NCI-H1436 treated with DMSO at 0.1 percent for 48 hours (cell line): Measurements from ENCODE around the gene CLCN4.
A peak's percentile ranks its signal among the peaks of the same experiment; 100 is the strongest.

Experiments used
- DNase-seq: peaks from one replicate; lab custom pipeline; 2025; lab: John Stamatoyannopoulos, UW

Gene CLCN4

DNA sequence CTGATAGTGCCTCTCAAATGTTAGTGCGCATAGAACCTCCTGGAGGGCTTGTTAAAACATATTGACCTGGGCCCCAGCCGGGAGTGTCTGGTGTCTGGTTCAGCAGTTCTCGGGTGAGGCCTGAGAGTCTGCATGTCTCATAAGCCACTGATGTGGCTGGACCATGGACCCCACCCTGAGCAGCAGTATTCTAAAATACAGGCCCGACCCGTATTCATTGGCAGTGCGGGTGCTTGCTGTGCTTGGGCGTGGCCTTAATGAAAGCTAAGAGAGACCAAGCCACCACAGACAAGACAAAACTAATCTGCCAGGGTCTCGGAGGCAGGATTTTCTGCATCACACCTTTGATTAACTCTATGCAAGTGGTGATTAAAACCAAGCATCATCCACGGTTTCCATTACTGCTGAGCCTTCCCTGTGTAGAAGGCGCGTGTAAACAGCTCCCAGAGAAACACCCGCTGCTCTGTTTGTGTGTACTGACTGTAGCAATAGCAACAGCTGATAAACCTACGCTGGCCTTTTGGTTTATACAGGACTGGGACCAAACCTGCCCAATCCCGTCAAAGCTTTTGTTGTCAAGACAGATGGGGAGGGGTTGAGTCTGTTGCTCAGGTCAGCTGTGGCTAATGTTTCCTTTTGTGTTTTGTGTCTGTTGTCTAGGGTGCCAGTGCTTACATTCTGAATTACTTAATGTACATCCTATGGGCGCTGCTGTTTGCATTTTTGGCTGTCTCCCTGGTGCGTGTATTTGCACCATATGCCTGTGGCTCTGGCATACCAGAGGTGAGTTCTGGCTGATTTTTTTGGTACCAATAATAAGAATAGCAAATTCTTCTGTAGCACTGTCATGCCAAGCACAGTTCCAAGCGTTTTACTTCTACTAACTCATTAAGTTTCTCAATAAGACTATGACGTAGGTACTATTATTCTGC is 40.8 kb downstream of the CLCN4 start:
- no peak for DNase-seq

DNA sequence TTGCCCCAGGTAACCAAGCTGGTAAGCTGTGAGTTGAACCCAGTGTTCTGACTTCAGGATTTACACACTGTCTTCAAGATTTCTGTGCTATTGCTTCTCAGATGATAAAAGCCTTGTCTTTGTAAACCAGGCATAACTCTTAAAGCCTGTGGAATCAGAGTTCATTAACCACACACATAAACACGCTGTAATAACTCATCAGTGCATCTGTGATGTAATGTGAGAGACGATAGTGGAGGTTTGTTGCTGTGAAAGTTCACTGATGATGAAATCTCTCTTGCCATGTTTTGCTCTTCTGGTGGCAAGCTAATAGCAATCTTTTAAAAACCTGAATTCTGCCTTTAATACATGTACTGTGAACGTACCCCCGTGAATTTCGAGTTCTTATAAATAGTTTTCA is 41.5 kb downstream of the CLCN4 start:
- DNase-seq = no peak

DNA sequence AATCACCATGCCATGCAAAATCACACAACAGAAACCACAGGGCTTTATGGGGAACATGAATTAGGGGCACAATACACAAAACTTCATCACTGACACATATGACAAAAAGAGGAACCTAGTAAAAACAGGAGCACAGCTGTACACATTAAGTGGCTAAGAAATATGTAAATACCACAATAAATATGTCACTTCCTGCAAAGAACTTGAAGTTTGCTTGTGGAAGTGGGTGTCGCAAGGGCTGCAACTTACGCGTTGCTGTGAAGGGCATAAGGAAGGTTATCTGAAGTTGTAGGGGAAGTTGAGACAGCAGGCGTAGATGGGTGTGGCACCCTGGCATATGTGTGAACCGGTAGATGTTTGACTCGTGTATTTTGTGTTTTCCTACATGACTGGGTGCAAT is 42.4 kb downstream of the CLCN4 start:
- DNase-seq = no peak

DNA sequence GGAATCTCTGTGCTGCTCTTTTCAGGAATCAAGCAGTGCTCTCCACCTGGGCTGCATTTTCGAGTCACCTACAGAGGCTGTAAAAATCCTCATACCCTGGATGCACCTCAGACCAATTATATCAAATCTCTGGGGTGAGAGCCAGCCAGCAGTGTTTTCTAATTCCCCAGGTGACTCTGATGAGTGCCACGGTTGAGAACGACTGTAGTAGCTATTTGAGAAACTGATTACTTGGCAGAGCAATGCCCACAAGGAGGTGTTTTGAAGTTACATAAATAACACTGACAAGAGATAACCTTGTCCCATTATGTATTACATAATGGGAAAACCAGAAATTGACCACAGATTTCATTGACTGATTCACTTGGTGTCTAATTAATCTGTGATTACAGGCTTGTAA is 46.8 kb downstream of the CLCN4 start:
- DNase-seq = peak; percentile 2

DNA sequence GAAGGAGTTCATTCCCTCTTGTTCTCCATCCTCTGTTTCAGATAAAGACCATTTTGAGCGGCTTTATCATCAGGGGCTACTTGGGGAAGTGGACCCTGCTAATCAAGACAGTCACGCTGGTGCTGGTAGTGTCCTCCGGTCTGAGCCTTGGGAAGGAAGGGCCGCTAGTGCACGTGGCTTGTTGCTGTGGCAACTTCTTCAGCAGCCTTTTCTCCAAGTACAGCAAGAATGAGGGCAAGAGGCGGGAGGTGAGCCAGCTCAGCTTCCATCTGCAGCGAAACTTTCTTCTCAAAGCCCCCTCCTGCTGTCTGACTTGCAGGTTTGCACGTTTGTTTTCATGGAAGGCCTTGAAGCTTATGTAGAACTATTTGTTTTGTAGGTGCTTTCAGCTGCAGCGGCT is 49.5 kb downstream of the CLCN4 start:
- DNase-seq = no peak

DNA sequence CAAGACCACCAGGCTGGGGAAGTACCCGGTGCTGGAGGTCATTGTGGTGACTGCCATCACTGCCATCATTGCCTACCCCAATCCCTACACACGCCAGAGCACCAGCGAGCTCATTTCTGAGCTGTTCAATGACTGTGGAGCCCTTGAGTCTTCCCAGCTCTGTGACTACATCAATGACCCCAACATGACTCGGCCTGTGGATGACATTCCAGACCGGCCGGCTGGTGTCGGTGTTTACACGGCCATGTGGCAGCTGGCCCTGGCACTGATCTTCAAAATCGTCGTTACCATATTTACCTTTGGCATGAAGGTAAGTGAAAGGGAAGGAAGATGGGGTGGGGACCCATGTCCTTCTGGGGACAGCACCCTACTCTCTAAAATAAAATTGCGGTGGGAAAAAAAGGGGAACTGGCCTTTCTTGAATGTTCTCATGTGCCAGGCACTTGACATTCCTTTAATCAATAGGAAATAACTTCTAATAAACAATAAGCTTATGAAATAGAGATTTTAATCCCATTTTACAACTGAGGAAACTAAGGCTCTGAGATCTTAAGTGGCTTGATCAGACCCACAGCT is 51.6 kb downstream of the CLCN4 start:
- DNase-seq = no peak

DNA sequence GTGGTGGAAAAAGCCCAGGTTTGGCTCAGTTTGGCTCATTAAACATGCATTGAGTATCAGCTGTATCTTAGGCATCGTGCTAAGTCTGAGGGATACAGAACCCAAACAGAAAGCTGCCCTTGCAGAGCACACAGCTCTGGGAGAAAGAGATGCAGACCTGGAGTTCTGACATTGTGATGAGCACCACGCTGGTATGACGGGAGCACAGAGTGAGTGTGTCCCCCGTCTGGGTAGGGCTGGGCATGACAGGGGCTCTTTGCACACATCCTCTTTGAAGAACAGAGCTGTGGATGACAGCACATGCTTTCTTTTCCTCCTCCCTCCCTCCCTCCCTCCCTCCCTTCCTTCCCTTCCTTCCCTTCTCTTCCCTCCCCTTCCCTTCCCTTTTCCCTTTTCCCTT is 52.2 kb downstream of the CLCN4 start:
- no peak for DNase-seq

DNA sequence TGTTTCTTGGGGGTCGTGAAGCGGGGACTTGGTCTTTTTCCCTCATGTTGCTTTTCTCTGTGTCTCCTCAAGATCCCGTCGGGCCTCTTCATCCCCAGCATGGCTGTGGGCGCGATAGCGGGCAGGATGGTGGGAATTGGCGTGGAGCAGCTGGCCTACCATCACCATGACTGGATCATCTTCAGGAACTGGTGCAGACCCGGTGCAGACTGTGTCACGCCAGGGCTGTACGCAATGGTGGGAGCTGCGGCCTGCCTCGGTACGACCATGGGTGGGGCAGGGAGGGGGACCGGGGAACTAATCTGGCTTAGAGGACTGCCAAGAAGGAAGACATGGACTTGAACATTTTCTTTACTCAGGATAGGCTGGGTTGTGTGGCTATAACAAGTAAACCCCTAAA is 55.6 kb downstream of the CLCN4 start:
- no peak for DNase-seq

DNA sequence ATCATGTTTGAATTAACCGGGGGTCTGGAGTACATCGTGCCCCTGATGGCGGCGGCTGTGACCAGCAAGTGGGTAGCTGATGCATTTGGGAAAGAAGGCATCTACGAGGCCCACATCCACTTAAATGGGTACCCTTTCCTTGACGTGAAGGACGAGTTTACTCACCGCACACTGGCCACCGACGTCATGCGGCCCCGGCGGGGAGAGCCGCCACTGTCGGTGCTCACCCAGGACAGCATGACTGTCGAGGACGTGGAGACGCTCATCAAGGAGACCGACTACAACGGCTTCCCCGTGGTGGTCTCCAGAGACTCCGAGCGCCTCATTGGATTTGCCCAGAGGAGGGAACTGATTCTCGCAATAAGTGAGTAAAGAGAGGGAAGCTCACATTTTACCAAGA is 56.9 kb downstream of the CLCN4 start:
- no peak for DNase-seq

DNA sequence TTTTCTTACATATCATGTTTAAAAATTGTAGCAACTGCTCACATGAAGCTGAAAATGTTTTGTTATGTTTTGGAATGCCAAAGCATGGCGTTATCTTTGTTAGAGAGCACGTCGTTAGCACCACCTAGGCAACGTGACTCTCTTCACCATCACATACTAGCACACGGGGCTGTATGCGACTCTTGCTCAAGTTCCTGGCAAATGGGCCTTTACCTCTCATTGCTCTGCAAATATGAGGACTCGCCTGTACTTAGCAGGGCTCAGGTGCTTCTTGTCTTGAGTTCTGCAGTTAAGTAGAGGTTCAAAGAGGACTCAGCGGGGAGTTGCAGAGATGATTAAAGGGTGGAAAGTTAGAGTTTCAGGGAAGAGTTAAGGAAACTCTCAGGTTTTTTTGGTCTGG is 59.4 kb downstream of the CLCN4 start:
- DNase-seq = no peak

DNA sequence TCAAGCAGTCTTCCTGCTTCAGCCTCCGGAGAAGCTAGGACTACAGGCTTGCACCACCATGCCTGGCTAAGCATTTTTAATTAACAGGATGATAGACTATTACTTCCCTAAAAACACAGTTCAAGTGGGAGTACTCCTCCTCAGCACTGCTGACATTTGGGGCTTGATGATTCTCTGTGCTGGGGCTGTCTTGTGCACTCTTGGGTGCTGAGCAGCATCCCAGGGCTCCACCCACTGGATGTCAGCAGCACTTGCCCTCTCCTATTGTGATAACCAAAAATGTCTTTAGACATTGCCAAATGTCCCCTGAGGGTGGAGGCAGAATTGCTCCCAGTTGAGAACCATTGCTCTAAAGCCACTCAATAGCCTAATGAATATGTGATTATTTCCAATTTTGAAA is 60.4 kb downstream of the CLCN4 start:
- no peak for DNase-seq

DNA sequence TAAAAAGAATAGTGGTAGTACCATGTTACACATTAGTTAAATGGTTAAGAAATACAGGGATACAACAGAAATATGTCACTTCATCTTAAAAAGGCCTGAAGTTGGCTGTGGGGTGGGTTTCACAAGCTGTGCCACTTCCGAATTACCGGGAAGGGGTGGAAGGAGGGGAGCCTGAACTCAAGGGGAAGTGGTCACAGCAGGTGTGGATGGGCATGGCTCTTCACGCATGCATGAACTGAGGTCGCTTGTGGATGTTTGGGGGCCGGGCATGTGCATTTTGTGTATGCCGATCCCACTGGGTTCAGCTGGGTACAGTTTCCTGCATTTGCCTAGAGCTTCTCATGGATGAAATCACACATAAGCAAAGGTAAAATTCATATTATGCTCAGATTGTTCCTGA is 64.9 kb downstream of the CLCN4 start:
- DNase-seq = no peak

DNA sequence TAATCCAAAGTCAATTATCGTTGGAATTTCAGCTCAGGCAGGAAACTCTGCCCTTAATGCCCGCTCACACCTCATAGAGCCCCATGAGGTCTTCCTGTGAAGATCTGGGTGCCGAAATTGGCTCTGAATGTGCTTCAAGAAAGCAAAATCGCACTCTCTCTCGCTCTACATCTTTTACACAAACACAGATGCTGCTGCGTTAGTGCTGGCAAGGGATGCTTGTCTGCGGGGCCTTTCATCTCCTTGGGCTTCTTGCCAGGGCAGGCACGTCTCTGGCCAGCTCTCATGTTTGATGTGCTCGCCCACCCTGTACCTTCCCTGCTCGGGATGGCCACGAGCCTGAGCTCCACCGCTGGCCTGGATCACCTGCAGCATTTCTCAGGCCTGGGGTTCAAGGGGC is 66.5 kb downstream of the CLCN4 start:
- DNase-seq = no peak

DNA sequence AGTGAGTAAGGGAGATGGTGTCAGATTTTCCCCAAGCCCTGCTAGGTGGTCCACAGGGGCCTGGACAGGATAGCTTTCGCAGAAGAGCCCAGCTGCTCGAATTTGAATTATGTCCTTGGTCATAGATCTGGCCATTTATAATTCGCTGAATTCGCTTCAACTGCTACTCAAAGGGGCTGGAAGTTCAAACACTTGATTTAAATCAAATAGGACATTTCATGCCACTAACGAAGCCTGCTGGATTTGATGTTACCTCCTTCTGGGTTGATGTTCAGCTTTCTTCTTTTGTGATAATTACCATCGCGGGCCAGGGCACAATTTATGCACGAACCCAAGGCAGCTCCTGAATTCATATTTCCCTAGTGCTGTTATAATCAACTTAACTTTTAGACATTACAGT is 67.0 kb downstream of the CLCN4 start:
- no peak for DNase-seq

DNA sequence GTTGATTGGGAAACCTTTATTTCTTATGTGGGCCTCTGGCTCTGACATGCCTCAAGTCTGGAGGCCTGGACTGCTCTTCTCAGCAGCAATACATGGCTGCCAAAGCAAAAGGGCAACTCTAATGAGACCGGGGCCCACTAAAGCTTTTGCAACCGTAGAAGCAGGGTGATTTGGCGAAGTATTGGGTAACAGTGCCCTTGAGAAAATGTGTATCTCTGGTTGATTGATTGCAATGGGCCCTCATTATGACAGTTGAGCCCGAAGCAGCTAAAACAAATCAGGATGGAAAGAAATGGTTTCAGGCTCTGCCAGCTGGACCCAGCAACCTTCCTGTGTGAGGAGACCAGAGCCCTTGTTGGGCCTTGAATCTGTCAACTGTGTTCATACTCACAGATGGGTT is 73.4 kb downstream of the CLCN4 start:
- DNase-seq = no peak

DNA sequence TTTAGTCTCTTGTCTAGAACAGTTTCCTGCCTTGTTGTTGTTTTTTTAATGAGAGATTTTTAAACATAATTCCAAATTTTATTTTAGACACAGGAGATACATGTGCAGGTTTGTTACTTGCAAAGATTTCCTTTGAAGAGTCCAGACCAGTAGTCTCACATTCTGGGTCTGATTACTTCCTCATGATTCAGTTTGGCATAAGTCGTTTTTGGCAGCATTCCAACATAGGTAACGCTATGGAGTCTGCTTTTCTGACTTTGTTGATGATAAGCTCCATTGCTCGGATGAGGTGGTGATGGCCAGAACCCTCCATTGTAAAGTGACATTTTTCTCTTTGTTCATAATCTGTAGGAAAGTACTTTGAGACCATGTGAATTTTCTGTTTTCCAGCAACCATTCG is 74.7 kb downstream of the CLCN4 start:
- DNase-seq = no peak

DNA sequence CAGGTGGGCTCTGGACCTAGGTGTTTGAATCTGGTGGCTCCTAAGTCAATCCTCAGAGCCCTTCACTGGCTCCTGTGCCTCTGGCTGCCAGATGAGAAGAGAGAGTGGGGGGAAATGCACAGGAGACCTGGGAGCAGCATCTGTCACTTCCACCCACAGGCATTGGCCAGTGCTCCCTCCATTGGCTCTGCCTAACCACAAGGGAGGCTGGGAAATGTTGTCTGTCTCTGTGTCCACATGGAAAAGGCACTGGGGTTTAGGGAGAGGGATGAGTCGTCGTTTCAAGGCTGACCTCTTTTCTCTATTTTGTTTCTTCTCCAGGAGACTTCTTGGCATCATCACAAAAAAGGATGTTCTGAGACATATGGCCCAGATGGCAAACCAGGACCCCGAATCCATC is 76.4 kb downstream of the CLCN4 start:
- DNase-seq = no peak

DNA sequence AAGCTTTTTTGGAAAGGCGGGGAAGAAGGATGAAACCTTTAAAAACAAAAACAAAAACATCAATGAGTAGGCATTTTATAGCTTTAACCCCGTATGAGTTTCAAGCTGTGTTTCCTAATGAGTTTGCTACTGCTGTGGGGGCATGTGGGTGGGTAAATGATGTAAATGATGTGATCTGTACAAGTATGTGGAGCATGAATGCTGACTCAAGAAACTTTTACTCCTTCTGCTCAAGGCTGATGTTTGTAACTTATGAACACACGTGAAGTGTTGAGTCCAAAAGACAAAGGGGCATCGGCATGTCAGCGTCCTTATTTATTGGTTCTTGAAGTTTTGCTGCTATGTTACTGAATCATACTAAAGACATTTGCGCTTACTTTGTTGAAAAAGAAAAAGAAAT is 76.9 kb downstream of the CLCN4 start:
- DNase-seq = no peak

DNA sequence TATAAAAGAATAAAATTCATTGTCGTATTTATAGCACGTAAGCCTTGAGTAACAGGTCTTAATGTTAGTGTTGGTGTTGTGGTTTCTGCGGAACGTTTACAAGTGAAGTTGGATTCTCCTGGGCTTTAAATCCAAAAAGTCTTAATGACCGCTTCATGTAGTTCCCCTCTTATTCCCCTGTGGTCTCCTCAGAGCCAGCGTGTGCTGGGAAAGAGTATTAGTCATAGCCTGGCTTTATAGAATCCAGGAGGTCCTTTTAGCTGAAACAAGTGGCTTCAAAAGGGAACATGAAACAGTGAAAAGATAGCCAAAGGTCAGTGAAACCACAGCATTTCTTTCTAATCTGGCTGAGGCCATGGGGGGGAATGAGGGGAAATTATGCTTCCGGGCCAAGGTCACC is 79.1 kb downstream of the CLCN4 start:
- DNase-seq = no peak

DNA sequence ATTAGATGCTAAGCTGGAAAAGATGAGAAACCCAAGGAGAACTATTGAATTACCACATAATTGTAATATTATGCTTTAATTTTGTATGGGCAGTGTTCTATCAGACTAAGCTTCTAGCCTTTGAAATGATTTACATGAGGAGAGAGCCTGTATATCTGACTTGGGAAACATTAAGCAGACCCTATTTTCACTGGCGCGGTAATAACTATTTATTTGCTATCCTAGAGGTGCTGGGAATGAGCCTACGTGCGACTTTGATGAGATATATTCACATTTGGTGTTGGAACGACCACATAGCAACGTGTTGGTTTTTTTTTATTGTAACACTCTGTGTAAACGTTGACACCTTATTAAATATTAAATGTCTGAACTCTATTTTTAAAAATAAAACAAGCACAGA is 80.5 kb downstream of the CLCN4 start:
- DNase-seq = no peak

DNA sequence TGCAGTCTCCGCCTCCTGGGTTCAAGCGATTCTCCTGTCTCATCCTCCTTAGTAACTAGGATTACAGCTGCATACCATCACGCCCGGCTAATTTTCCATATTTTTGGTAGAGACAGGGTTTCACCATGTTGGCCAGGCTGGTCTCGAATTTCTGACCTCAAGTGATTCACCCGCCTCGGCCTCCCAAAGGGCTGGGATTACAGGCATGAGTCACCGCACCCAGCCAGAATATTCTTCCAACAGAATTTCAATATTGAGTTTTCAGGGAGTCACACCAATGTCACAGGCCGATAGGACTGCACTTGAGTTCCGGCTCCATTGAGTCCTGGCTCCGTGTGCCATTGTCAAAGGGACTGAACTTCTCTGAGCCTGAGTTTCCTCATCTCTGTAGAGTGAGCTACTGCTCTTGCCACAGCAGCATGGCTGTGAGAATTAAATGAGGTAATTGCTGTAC is 82.9 kb downstream of the CLCN4 start:
- no peak for DNase-seq

DNA sequence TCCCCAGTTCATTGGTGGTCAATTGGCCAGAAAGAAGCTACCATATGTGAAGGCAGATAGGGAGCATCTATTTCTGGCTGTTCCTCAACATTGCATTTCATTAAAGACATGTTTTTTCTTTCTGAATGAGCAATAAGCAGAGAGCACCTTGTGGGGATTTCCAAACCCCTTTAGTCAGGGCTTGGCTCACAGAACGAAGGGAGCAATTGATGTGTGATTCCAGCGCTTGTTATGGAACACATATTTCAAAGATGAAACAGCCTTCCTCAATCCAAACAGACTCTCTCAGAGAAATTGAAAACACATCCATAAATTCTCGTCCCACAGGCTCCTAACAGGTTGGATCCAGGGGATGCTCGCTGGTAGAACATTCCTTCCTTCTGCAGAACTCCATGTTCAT is 84.1 kb downstream of the CLCN4 start:
- DNase-seq = no peak

DNA sequence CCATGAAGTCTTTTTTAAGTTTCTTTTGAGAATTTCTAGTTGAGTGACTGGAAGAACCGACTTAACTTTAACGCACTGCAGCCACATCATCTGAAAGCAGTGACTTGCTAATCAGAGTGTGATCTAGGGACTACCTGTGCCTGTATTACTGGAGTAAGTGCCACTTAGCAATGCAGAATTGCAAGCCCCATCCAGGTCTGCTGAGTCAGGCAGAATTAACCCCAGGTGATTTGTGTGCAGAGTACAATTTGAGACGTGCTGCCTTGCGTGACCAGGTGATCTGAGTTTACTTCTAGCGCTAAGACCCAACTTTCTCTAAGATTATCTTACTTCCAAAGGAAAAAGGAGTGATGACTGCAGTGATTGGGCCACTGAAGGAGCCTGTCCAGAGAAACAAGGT is 85.3 kb downstream of the CLCN4 start:
- DNase-seq = no peak

DNA sequence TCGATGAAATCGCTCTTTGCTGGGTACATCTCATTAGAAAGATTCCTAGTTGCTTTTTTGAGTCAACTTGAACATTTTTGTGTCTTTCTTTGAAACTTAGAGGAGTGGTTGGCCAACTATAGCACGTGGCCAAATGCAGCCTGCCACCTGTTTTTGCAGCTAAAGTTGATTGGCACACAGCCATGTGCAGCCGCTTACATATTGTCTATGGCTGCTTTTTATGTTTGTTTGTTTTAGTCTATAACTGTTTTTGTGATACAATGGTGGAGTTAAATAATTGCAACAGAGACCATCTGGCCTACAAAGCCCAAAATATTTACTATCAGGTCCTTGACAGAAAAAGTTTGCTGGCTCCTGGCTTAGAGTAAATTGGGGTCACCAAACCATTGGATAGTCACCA is 86.3 kb downstream of the CLCN4 start:
- no peak for DNase-seq
